Measurements from ENCODE around the gene CPA2. TPM values are rescaled to one million over a fixed set of nuclear protein-coding genes. Genes with fewer than 3 reads are reported as not detected.

Gene CPA2
- total and polyA plus RNA-seq, 8 donors = 4.1 to 65.8 (median 58.3) TPM; not detected in 1

DNA sequence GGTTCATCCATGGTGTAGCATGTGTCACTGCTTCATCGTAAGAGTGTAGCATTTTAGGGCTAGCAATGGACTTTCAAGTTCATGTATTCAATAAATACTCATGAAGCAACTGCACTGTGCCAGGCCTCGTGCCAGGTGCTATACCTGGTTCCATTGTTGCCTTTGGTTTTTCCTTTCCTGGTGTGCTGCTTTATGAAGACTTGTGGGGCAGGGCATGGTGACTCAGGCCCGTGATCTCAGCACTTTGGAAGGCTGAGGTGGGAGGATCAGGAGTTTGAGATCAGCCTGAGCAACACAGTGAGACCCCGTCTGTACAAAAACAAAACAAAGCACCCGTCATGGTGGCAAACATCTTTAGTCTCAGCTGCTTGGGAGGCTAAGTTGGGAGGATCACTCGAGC, 24.1 kb downstream of the CPA2 start:
- H3K36me3 ChIP-seq = no peaks in the 10 kb centered on the region
- no peak overlapping the region for H3K4me3 ChIP-seq
- H3K9me3 ChIP-seq = no peaks in the 10 kb centered on the region
- no peaks in the 10 kb centered on the region for H3K27me3 ChIP-seq
- TF ChIP-seq POLR2A (IDR thresholded peaks at IDR 0.05) (no peak), EP300 (IDR thresholded peaks at IDR 0.05) (no peak), POLR2AphosphoS5 (IDR thresholded peaks at IDR 0.05) (no peak)
- TF ChIP-seq, protein P1, sequence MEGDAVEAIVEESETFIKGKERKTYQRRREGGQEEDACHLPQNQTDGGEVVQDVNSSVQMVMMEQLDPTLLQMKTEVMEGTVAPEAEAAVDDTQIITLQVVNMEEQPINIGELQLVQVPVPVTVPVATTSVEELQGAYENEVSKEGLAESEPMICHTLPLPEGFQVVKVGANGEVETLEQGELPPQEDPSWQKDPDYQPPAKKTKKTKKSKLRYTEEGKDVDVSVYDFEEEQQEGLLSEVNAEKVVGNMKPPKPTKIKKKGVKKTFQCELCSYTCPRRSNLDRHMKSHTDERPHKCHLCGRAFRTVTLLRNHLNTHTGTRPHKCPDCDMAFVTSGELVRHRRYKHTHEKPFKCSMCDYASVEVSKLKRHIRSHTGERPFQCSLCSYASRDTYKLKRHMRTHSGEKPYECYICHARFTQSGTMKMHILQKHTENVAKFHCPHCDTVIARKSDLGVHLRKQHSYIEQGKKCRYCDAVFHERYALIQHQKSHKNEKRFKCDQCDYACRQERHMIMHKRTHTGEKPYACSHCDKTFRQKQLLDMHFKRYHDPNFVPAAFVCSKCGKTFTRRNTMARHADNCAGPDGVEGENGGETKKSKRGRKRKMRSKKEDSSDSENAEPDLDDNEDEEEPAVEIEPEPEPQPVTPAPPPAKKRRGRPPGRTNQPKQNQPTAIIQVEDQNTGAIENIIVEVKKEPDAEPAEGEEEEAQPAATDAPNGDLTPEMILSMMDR (IDR thresholded peaks at IDR 0.05) = no peak
- intact Hi-C loops (cut with DNase I; ENCODE audit: low total_unique reads) = no loop called here
- DNase-seq = no peak
- 85 to 91% (median 89%) methylated on average over 5 to 6 of the region's 6 CpGs for WGBS, 5 donors
- H3K27ac ChIP-seq = no peak overlapping the region
- no peaks in the 10 kb centered on the region for H3K4me1 ChIP-seq

DNA sequence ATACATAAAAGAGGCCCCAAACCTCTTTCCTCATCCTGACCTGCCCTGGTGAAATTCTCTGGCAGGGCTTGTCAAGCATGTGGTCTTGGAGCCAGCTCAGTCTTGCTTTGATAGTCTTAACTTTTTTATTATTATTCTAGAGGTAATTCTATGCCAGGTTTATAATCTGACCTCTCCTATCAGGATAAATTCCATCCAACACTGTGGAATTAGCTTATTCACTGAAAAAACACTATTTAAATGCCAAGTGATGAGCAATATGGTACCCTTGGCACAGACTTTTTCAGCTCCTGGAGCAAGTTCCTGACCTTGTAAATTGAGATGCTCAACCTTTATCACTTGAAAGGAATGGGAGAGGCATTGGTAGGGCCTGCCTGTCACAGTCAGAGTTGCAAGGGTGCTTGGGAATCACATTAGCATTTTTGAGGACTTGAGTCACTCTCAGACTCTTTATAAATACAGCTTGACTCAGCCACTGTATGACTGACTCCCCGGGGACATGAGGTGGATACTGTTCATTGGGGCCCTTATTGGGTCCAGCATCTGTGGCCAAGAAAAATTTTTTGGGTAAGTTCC, 26.1 kb downstream of the CPA2 start, which contains the start of gene CPA4:
Gene CPA4 (plus strand): TSS at position 480 of the 576 bp plus-strand sequence. CDS start 20 bp downstream, at position 500.
- H3K4me1 ChIP-seq = no peaks in the 10 kb centered on the region
- no peak within 1 kb of the TSS for H3K27ac ChIP-seq
- no peak for TF ChIP-seq POLR2A (IDR thresholded peaks at IDR 0.05)
- TF ChIP-seq, protein P1 (IDR thresholded peaks at IDR 0.05) = no peak
- TF ChIP-seq POLR2AphosphoS5 (IDR thresholded peaks at IDR 0.05) = no peak
- no peak for TF ChIP-seq EP300 (IDR thresholded peaks at IDR 0.05)
- intact Hi-C loops (cut with DNase I; ENCODE audit: low total_unique reads) = no loop called here
- 55 to 66% (median 60%) methylated on average over 1 of the region's 1 CpG for WGBS, 5 donors
- no peaks in the 10 kb centered on the region for H3K27me3 ChIP-seq
- no peak within 1 kb of the TSS for H3K4me3 ChIP-seq
- DNase-seq = no peak
- H3K36me3 ChIP-seq = no peaks in the 10 kb centered on the region
- no peaks in the 10 kb centered on the region for H3K9me3 ChIP-seq

DNA sequence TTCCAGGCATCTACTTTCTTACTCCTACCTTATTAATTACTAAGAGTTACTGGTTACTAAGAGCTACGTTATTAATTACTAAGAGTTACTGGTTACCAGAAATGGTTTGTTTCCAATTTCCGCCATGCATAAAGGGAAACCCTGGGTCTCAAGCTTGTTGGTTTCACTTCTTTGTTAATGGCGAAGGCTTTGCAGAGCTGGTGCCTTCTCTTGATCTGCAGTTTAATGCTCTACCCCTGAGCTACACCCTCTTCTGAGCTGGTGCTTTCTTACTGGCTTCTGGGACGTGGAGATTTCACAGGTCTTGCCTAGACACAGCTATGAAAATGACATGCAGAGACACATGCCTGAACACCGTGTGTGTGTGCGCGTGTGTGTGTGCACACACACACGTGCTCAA, 26.9 kb downstream of the CPA2 start:
- TF ChIP-seq EP300 (IDR thresholded peaks at IDR 0.05) (no peak), POLR2AphosphoS5 (IDR thresholded peaks at IDR 0.05) (no peak), POLR2A (IDR thresholded peaks at IDR 0.05) (no peak)
- TF ChIP-seq, protein P1 (IDR thresholded peaks at IDR 0.05) = no peak
- H3K4me3 ChIP-seq = no peak overlapping the region
- WGBS, 5 donors = 77 to 89% (median 85%) methylated on average over 8 of the region's 8 CpGs
- no peaks in the 10 kb centered on the region for H3K4me1 ChIP-seq
- H3K36me3 ChIP-seq = no peaks in the 10 kb centered on the region
- H3K9me3 ChIP-seq = no peaks in the 10 kb centered on the region
- DNase-seq = no peak
- no peak overlapping the region for H3K27ac ChIP-seq
- H3K27me3 ChIP-seq = no peaks in the 10 kb centered on the region
- intact Hi-C loops (cut with DNase I; ENCODE audit: low total_unique reads) = no loop called here

DNA sequence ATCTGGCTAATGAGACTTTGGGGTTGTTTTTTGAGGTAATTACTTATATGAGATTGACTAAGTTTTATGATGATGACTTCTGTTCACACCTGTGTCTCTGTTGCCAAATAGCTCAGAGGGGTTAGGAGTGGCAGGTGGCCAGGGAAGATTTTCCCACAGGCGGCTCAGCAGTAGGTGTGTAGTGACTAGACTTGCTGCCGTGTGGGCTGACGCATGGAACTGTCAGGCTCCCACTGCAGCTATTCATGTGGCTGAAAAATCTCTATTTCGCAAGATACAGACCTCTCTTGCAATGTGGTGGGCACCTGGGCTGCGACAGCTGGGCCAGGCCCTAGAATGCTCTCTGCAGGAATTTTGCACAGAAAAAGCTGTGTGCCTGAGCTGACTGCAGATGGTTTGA, 27.7 kb downstream of the CPA2 start:
- Histone ChIP-seq H3K27me3 (no peaks in the 10 kb centered on the region), H3K4me1 (no peaks in the 10 kb centered on the region), H3K4me3 (no peak overlapping the region), H3K9me3 (no peaks in the 10 kb centered on the region), H3K27ac (no peak overlapping the region), H3K36me3 (no peaks in the 10 kb centered on the region)
- intact Hi-C loops (cut with DNase I; ENCODE audit: low total_unique reads) = no loop called here
- DNase-seq = no peak
- 78 to 90% (median 82%) methylated on average over 5 of the region's 5 CpGs for WGBS, 5 donors
- TF ChIP-seq, protein P1 (IDR thresholded peaks at IDR 0.05) = no peak
- TF ChIP-seq EP300 (IDR thresholded peaks at IDR 0.05) = no peak
- no peak for TF ChIP-seq POLR2A (IDR thresholded peaks at IDR 0.05)
- TF ChIP-seq POLR2AphosphoS5 (IDR thresholded peaks at IDR 0.05) = no peak
